ENCODE measurements around the gene GABRG3.

Gene GABRG3

GRCh38 chr15:26970712-26971210 lies at the start of gene GABRG3:
Gene GABRG3, plus strand, starts transcription at chr15:26971181.
- DNase-seq (ENCODE audit: low read depth in 2 of 2) = no peak

GRCh38 chr15:26921433-26921832 lies 49.5 kb upstream of the GABRG3 start:
- DNase-seq (ENCODE audit: low read depth in 2 of 2) = no peak

GRCh38 chr15:26926081-26926480 lies 44.9 kb upstream of the GABRG3 start:
- DNase-seq (ENCODE audit: low read depth in 2 of 2) = no peak

- peak; percentile 20 to 30 for DNase-seq (ENCODE audit: low read depth in 2 of 2)
Observed at GRCh38 chr15:26928051-26928450, 42.9 kb upstream of the GABRG3 start.

- no peak for DNase-seq (ENCODE audit: low read depth in 2 of 2)
Observed at GRCh38 chr15:26929588-26929987, 41.4 kb upstream of the GABRG3 start.

- no peak for DNase-seq (ENCODE audit: low read depth in 2 of 2)
Observed at GRCh38 chr15:26934848-26935247, 36.1 kb upstream of the GABRG3 start.

GRCh38 chr15:26935322-26935721 lies 35.7 kb upstream of the GABRG3 start:
- no peak for DNase-seq (ENCODE audit: low read depth in 2 of 2)

GRCh38 chr15:26936502-26936901 lies 34.5 kb upstream of the GABRG3 start:
- no peak for DNase-seq (ENCODE audit: low read depth in 2 of 2)

GRCh38 chr15:26937134-26937533 lies 33.8 kb upstream of the GABRG3 start:
- DNase-seq (ENCODE audit: low read depth in 2 of 2) = no peak

- DNase-seq (ENCODE audit: low read depth in 2 of 2) = no peak
Observed at GRCh38 chr15:26939398-26939797, 31.6 kb upstream of the GABRG3 start.

GRCh38 chr15:26941489-26941888 lies 29.5 kb upstream of the GABRG3 start:
- DNase-seq (ENCODE audit: low read depth in 2 of 2) = no peak

- DNase-seq (ENCODE audit: low read depth in 2 of 2) = no peak
Observed at GRCh38 chr15:26943866-26944265, 27.1 kb upstream of the GABRG3 start.

- no peak for DNase-seq (ENCODE audit: low read depth in 2 of 2)
Observed at GRCh38 chr15:26945046-26945445, 25.9 kb upstream of the GABRG3 start.

- DNase-seq (ENCODE audit: low read depth in 2 of 2) = no peak
Observed at GRCh38 chr15:26950001-26950400, 21.0 kb upstream of the GABRG3 start.

GRCh38 chr15:26954403-26954802 lies 16.6 kb upstream of the GABRG3 start:
- DNase-seq (ENCODE audit: low read depth in 2 of 2) = no peak

- DNase-seq (ENCODE audit: low read depth in 2 of 2) = peak; percentile 43 to 49
Observed at GRCh38 chr15:26967719-26968269, 3.2 kb upstream of the GABRG3 start.

GRCh38 chr15:26968806-26969205 lies 2.2 kb upstream of the GABRG3 start:
- no peak for DNase-seq (ENCODE audit: low read depth in 2 of 2)

GRCh38 chr15:26971271-26972018 lies 464 bp downstream of the GABRG3 start:
- DNase-seq (ENCODE audit: low read depth in 2 of 2) = no peak

GRCh38 chr15:26972636-26973035 lies 1.7 kb downstream of the GABRG3 start:
- no peak for DNase-seq (ENCODE audit: low read depth in 2 of 2)

GRCh38 chr15:26974120-26974780 lies 3.3 kb downstream of the GABRG3 start:
- no peak for DNase-seq (ENCODE audit: low read depth in 2 of 2)

GRCh38 chr15:26981492-26981891 lies 10.5 kb downstream of the GABRG3 start:
- no peak for DNase-seq (ENCODE audit: low read depth in 2 of 2)

- DNase-seq (ENCODE audit: low read depth in 2 of 2) = no peak
Observed at GRCh38 chr15:26983822-26984221, 12.8 kb downstream of the GABRG3 start.

GRCh38 chr15:26985050-26985449 lies 14.1 kb downstream of the GABRG3 start:
- no peak for DNase-seq (ENCODE audit: low read depth in 2 of 2)

Data from fibroblast of skin of left quadriceps (primary cell).